B cell (primary cell): ENCODE data around the gene TXNRD3. TPM values are rescaled to one million over a fixed set of nuclear protein-coding genes. Genes with fewer than 3 reads are reported as not detected.

Experiments used
- ATAC-seq: fragments of 200-7000 bp; cut with Tn5 transposase; one replicate; pipeline ENCODE4 v1.10.0; 2021; ENCODE audit warnings: low read depth, mild to moderate bottlenecking, moderate number of reproducible peaks, moderate library complexity
- CTCF ChIA-PET: fragments of 350-600 bp; sonication (Branson Sonifier 250); formaldehyde crosslinking; loops from one replicate; lab custom pipeline; 2021; ENCODE audit warnings: antibody characterized with exemption, inconsistent platforms; lab: Charles Lee
- POLR2A ChIA-PET: fragments of 350-600 bp; sonication (Branson Sonifier 250); formaldehyde crosslinking; loops from one replicate; lab custom pipeline; 2021; ENCODE audit warnings: antibody characterized with exemption; lab: Charles Lee
- DNase-seq: peaks from one replicate; pipeline ENCODE4 v3.0.0; 2013
- H2AFZ ChIP-seq: 2 replicates; pipeline ENCODE4 v1.6.1; 2012; ENCODE audit warnings: mild to moderate bottlenecking, low read depth, low read length; ENCODE audit not compliant: insufficient read depth, poor library complexity, severe bottlenecking
- H3K27ac ChIP-seq, 2 donors: 1 replicate in 1 of 2; 2 replicates in 1 of 2; pipeline ENCODE4 v1.5.1; 2012 to 2013; ENCODE audit warnings: low read length in 2 of 2, mild to moderate bottlenecking in 2 of 2, moderate library complexity in 1 of 2
- H3K27me3 ChIP-seq, 4 experiments: fragments of 200-600 bp in 1 of 4; sonication (generic) in 1 of 4; replicated peaks in 1 of 4; 1 replicate in 2 of 4; 2 replicates in 2 of 4; pipeline versions ENCODE4 v1.6.1 to v1.7.0; 2013 to 2016; ENCODE audit warnings: low read length in 3 of 4, mild to moderate bottlenecking in 2 of 4, mixed read lengths in 1 of 4, moderate library complexity in 1 of 4; ENCODE audit not compliant: insufficient read depth in 4 of 4, control insufficient read depth in 3 of 4; ENCODE audit errors: control extremely low read depth in 1 of 4
- H3K36me3 ChIP-seq, 2 experiments: replicated peaks in 1 of 2; 1 replicate in 1 of 2; 2 replicates in 1 of 2; pipeline versions ENCODE4 v1.6.1 to v1.7.1; 2013; ENCODE audit warnings: low read length in 1 of 2; ENCODE audit not compliant: insufficient read depth in 2 of 2, control insufficient read depth in 1 of 2; ENCODE audit errors: control extremely low read depth in 1 of 2, extremely low read depth in 1 of 2
- H3K4me1 ChIP-seq, 2 donors: fragments of 200-600 bp in 1 of 2; sonication (generic) in 1 of 2; 1 replicate in 1 of 2; 2 replicates in 1 of 2; pipeline versions ENCODE4 v1.5.1 to v1.6.1; 2013 to 2017; ENCODE audit warnings: low read length in 2 of 2; ENCODE audit not compliant: control insufficient read depth in 2 of 2, insufficient read depth in 2 of 2
- H3K4me2 ChIP-seq: replicated peaks from 2 replicates; pipeline ENCODE3; 2012; ENCODE audit warnings: mild to moderate bottlenecking, low read depth, low read length; ENCODE audit not compliant: poor library complexity, severe bottlenecking
- H3K4me3 ChIP-seq, 5 experiments: fragments of 200-600 bp in 1 of 5; sonication (generic) in 1 of 5; 1 replicate in 3 of 5; 2 replicates in 2 of 5; pipeline versions ENCODE4 v1.5.1 to v1.7.0; 2011 to 2016; ENCODE audit warnings: low read length in 4 of 5, mild to moderate bottlenecking in 4 of 5, low read depth in 2 of 5, control low read depth in 1 of 5, moderate library complexity in 1 of 5; ENCODE audit not compliant: insufficient read depth in 1 of 5; ENCODE audit errors: control extremely low read depth in 1 of 5, extremely low read depth in 1 of 5
- H3K79me2 ChIP-seq: fragments of 200-600 bp; sonication (generic); one replicate; pipeline ENCODE4 v1.6.0; 2016; ENCODE audit warnings: low read length; ENCODE audit not compliant: control insufficient read depth, insufficient read depth
- H3K9ac ChIP-seq: fragments of 200-600 bp; sonication (generic); 2 replicates; pipeline ENCODE4 v1.6.1; 2017; ENCODE audit warnings: mild to moderate bottlenecking, low read length, moderate library complexity
- H3K9me3 ChIP-seq, 3 donors: one replicate each; pipeline versions ENCODE4 v1.6.1 to v1.7.1; 2013; ENCODE audit warnings: low read length in 2 of 3; ENCODE audit not compliant: control insufficient read depth in 2 of 3, insufficient read depth in 1 of 3; ENCODE audit errors: control extremely low read depth in 1 of 3
- H4K20me1 ChIP-seq: 2 replicates; pipeline ENCODE4 v1.6.0; 2012; ENCODE audit warnings: mild to moderate bottlenecking, low read length; ENCODE audit not compliant: insufficient read depth, control insufficient read depth, poor library complexity, severe bottlenecking
- H3K27ac Mint-ChIP-seq: one replicate; pipeline ENCODE4 v1.8.0; 2021; ENCODE audit warnings: mixed read lengths
- H3K27me3 Mint-ChIP-seq: one replicate; pipeline ENCODE4 v1.8.0; 2021; ENCODE audit warnings: mixed read lengths
- H3K4me1 Mint-ChIP-seq: one replicate; pipeline ENCODE4 v1.8.0; 2021; ENCODE audit warnings: mixed read lengths
- H3K4me3 Mint-ChIP-seq: one replicate; pipeline ENCODE4 v1.8.0; 2021; ENCODE audit warnings: mixed read lengths
- H3K9me3 Mint-ChIP-seq: one replicate; pipeline ENCODE4 v1.8.0; 2022; ENCODE audit warnings: mixed read lengths; ENCODE audit not compliant: insufficient read depth
- CTCF ChIP-seq: fragments of 200-600 bp; IDR thresholded peaks from one replicate; pipeline ENCODE4 v1.8.0; 2022; ENCODE audit warnings: antibody characterized with exemption, mild to moderate bottlenecking
- EZH2 ChIP-seq: IDR thresholded peaks from 2 replicates; pipeline ENCODE4 v1.6.1; 2012; ENCODE audit warnings: borderline replicate concordance, low read depth, mild to moderate bottlenecking, moderate library complexity, low read length; ENCODE audit not compliant: insufficient read depth, poor library complexity, severe bottlenecking
- WGBS: methylation state at CpG from one replicate; pipeline ENCODE4 v1.1.5; 2013; ENCODE audit warnings: missing lambda C conversion rate; ENCODE audit not compliant: insufficient coverage; 5-methylcytosine and 5-hydroxymethylcytosine counted together
- intact Hi-C: fragments of 100-400 bp; cut with micrococcal nuclease; formaldehyde crosslinking; loops from one replicate; pipeline ENCODE4 v1.10.0; 2022
- polyA plus RNA-seq: library from polyadenylated mRNA; depleted of rRNA; stranded (reverse); fragments of >200 nt; gene quantifications from 2 replicates; pipeline ENCODE4 v1.2.3, GENCODE V29; 2012
- total RNA-seq, 2 donors: library from RNA; stranded (reverse); fragments of 120-200 nt in 1 of 2; gene quantifications; 1 replicate in 1 of 2; 2 replicates in 1 of 2; pipeline versions ENCODE4 v1.2.3 to v1.2.4, GENCODE V29; 2013 to 2022

Gene TXNRD3
- total and polyA plus RNA-seq, 2 donors (not counting 1 experiment from before 2014, with no cell fraction given), result 0.15 to 0.99 TPM

GRCh38 chr3:126612479-126613205, 42.3 kb downstream of the TXNRD3 start:
- POLR2A ChIA-PET, result no interaction called here
- no peak overlapping the region for H3K4me3 ChIP-seq
- CTCF ChIA-PET, result no interaction called here
- intact Hi-C loops, result no loop called here
- H3K4me2 ChIP-seq, result no peak overlapping the region
- no peaks in the 10 kb centered on the region for H3K9me3 Mint-ChIP-seq
- no peak overlapping the region for H3K4me3 Mint-ChIP-seq
- no peak overlapping the region for H3K27ac ChIP-seq
- no peaks in the 10 kb centered on the region for H3K79me2 ChIP-seq
- H3K4me1 ChIP-seq, result no peaks in the 10 kb centered on the region
- no peaks in the 10 kb centered on the region for H3K36me3 ChIP-seq
- H3K4me1 Mint-ChIP-seq, result no peaks in the 10 kb centered on the region
- H3K27ac Mint-ChIP-seq, result no peak overlapping the region
- 82% methylated on average over 1 of the region's 4 CpGs for WGBS
- H3K9ac ChIP-seq, result no peak overlapping the region
- H4K20me1 ChIP-seq, result no peaks in the 10 kb centered on the region
- no peaks in the 10 kb centered on the region for H3K27me3 ChIP-seq
- H3K9me3 ChIP-seq, result no peaks in the 10 kb centered on the region
- peaks cover 22% of the 10 kb centered on the region for H3K27me3 Mint-ChIP-seq
- H2AFZ ChIP-seq, result no peak overlapping the region
- ATAC-seq (no peak), DNase-seq (no peak)
- TF ChIP-seq EZH2, result no peak
- no peak for TF ChIP-seq CTCF

- Mint-ChIP-seq H3K27me3 (peaks cover 17% of the 10 kb centered on the region), H3K4me3 (no peak overlapping the region), H3K4me1 (no peaks in the 10 kb centered on the region), H3K9me3 (no peaks in the 10 kb centered on the region), H3K27ac (no peak overlapping the region)
- Histone ChIP-seq H3K4me3 (no peak overlapping the region), H3K9me3 (no peaks in the 10 kb centered on the region), H3K36me3 (no peaks in the 10 kb centered on the region), H3K27ac (no peak overlapping the region), H3K27me3 (no peaks in the 10 kb centered on the region), H3K9ac (no peak overlapping the region), H3K79me2 (no peaks in the 10 kb centered on the region), H3K4me2 (no peak overlapping the region), H3K4me1 (no peaks in the 10 kb centered on the region), H2AFZ (no peak overlapping the region), H4K20me1 (no peaks in the 10 kb centered on the region)
- TF ChIP-seq CTCF, result no peak
- TF ChIP-seq EZH2, result no peak
- WGBS, result 88% methylated on average over 2 of the region's 2 CpGs
- ATAC-seq, result no peak
- no peak for DNase-seq
- CTCF ChIA-PET, result no interaction called here
- POLR2A ChIA-PET, result no interaction called here
- intact Hi-C loops, result no loop called here
Observed at GRCh38 chr3:126609909-126610308, 45.0 kb downstream of the TXNRD3 start.
